Measurements from ENCODE around the gene AOPEP.

DNA sequence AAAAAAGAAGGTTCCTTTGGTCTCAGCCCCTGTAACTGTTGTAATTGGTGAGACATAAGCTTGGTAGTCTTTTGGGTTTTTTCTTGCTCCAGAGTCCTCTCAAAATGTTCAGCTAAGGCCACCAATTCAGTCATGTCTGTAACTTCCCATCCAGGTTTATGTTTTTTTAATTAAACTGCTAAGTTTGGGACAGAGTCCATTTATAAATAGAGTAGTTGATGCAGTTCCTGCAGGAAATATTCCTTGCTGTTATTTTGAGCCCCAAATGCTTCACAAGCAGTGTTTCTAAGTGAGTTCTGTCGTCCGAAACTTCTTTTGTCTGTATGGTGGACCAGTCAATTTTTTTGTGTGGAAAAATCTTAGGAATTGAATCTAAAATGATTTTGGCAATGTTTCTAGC, 155.0 kb downstream of the AOPEP start:
- TF ChIP-seq POLR2AphosphoS5 (IDR thresholded peaks at IDR 0.05), result no peak
- TF ChIP-seq EP300 (IDR thresholded peaks at IDR 0.05), result no peak
- TF ChIP-seq, protein P1, sequence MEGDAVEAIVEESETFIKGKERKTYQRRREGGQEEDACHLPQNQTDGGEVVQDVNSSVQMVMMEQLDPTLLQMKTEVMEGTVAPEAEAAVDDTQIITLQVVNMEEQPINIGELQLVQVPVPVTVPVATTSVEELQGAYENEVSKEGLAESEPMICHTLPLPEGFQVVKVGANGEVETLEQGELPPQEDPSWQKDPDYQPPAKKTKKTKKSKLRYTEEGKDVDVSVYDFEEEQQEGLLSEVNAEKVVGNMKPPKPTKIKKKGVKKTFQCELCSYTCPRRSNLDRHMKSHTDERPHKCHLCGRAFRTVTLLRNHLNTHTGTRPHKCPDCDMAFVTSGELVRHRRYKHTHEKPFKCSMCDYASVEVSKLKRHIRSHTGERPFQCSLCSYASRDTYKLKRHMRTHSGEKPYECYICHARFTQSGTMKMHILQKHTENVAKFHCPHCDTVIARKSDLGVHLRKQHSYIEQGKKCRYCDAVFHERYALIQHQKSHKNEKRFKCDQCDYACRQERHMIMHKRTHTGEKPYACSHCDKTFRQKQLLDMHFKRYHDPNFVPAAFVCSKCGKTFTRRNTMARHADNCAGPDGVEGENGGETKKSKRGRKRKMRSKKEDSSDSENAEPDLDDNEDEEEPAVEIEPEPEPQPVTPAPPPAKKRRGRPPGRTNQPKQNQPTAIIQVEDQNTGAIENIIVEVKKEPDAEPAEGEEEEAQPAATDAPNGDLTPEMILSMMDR (IDR thresholded peaks at IDR 0.05), result no peak
- no peak for TF ChIP-seq POLR2A (IDR thresholded peaks at IDR 0.05)

All from gastroesophageal sphincter (tissue), 3 donors.